NCI-H1417 (cell line): Measurements from ENCODE around the gene GRAMD4.
A peak's percentile ranks its signal among the peaks of the same experiment; 100 is the strongest.

Source experiments
- DNase-seq, 3 experiments: peaks; one replicate each; lab custom pipeline; 2025; lab: John Stamatoyannopoulos, UW

Gene GRAMD4

GRCh38 chr22:46596819-46597218, 23.4 kb upstream of the GRAMD4 start:
- DNase-seq = peak in 2 of 3 experiments; percentile 84 to 96

GRCh38 chr22:46598224-46598623, 22.0 kb upstream of the GRAMD4 start:
- no peak for DNase-seq

DNA sequence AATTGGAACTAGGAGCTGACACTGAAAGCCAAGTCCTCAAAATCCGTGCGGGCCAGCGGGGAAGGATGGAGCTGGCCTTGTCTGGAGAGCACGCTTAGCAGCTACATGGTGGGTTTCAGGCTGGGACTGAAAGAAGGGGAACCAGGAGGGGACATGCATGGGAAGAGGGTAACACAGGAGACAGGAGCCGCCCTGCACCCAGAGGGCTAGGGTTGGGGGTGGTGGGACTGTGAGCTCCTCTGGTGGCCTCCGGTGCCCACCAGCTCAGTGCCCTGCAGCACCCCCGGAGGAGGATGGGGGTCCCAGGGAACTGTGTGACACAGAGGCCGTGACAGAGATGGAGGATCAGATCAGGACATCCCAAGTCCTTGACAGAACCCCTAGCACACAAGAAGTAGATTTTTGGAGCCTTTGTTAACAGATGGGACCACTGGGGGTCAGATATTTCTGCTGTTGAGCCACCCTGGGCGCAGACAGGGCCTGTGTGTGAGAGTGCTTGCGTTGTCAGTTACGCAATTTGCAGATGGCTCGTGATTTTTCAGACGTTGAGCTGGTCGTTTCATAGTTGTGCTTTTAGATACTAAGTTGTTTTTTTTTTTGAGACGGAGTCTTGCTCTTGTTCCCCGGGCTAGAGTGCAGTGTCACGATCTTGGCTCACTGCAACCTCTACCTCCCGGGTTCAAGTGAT, 21.3 kb upstream of the GRAMD4 start:
- no peak for DNase-seq

DNA sequence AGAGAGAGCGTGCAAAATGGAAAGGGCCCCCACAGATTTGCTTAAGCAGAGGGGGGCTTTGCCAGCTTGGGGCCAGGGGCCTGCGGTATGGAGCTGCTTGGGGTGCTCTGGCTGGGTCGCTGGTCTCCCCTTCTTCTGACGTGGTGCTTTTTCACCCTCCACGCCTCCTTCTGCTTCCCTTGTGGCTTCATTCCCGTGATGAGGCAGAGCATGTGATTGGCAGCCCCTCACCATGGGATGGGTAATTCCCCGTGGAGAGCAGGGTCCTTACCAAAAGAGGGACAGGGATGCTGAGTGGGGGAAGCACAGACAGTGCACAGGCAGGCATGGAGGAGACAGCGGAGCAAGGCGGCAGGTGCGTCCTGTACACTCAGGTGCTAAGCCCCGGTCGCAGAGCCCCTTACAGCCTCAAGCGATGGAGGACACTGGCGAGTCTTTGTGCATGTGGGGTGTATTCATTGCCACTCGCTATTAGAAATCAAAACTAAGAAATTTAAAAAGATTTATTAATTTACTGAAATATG, 19.9 kb upstream of the GRAMD4 start:
- DNase-seq = no peak

DNA sequence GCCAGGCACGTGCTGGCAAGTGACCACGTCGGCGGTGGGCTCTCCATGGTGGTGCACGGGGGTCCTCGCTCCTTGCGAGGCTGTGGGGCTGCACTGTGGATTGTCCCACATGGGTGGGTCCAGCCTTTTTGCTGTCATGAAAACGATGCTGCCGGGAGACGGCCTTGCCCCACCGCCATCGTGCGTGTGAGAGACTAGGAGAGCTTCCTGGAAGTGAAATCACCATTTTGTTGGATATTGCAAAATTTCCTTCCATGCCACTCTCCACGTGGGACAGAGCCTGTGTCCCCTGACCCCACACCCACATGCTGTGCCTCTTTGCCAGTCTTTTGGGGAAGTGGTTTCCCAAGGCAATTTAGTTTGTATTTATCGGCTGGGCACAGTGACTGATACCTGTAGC, 18.2 kb upstream of the GRAMD4 start:
- DNase-seq = no peak

DNA sequence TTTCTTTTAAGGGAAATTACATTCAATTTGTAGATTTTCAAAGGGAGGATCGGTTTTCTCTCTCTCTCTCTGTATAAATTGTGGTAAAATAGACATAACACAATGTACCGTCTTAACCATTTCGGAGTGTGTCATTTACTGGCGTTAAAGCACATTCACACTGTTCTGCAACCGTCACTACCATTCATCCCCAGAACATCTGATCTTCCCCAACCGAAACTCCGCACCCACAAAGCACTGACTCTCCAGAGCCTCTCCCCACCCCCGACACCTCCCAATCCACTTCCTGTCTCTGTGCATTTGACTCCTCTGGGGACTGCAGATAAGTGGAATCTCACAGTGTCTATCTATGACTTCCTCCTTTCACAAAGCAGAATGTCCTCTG, 15.9 kb upstream of the GRAMD4 start:
- DNase-seq = no peak

DNA sequence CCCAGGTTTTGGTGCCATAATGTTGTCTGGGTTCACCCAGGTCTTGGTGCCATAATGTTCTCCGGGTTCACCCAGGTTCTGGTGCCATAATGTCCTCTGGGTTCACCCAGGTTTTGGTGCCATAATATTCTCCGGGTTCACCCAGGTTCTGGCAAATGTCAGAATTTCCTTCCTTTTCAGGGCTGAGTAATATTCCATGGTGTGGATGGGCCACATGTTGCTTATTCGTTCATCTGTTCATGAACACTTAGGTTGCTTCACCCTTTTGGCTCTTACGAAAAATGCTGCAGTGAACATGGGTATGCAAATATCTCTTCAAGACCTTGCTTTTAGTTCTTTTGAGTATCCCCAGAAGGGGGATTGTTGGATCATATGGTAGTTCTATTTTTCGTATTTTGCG, 15.1 kb upstream of the GRAMD4 start:
- DNase-seq = no peak

DNA sequence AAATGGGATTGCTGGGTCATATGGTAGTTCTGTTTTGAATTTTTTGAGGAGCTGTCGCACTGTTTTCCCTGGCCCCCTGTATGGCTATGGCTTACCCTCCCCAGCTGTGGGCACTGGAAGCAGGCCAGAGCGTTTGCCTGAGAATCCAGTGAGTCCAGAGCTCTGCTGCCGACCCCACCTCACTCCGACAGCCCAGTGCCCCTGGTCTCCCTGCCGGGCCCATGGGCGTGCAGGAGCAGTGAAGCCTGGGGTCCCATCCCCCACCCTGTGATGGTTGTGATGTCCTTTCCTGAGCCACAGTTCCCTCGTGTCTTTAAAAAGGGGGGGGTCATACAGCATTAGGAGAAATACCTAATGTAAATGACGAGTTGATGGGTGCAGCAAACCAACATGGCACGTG, 13.3 kb upstream of the GRAMD4 start:
- DNase-seq = no peak

DNA sequence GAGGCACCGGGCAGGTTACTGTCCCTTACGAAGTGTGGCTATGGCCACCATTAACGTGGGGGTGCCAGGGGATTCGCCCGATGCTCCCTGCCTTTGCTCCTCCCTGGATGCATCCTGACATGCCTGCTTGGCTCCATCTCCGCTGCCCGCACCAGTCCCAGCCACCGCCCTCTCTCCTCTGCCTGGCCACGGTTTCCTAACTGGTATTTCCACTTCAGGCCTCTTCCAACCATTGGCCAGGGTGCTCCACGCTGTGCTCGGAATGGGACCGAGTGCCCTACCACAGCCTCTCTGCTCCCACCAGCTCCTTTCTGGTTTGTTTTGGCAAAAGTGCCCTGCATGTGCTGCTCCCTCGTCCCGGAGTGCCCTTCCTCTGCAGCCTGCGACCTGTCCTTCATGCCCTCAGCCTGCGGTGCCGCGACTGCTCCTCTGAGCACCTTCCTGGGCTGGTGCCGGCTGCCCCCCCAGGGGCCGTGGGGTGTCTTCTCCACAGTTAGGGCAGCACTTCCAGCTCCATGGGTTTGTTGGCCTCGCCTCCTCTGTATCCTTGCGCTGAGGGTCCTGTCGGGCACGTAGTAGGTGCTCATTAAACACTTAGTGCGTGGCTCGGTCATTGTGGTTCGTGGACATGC, 12.6 kb upstream of the GRAMD4 start:
- no peak for DNase-seq

DNA sequence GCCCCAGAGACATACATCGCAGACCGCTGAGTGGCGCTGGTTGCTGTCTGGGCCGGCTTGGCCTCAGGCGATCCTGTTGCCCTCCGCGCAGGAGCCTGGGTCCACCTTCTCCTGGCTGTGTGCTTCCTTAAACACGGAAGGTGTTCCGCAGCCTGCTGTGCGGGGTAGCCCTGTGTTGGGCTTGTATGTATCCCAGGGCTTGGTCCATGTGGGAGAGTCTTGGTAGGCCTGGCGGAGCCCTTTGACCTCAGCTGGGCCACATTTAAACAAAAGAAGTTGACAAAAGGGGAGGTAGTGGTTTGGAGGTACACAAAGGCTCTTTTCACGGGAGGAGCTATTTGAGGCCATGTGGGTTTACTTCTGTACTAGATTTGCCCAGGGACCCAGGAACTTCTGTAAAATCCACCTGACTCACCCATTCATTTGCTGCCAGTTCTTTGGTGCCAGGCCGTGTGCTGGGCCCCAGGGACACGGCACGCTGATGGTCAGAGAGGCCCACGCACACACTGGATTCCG, 11.0 kb upstream of the GRAMD4 start:
- no peak for DNase-seq

DNA sequence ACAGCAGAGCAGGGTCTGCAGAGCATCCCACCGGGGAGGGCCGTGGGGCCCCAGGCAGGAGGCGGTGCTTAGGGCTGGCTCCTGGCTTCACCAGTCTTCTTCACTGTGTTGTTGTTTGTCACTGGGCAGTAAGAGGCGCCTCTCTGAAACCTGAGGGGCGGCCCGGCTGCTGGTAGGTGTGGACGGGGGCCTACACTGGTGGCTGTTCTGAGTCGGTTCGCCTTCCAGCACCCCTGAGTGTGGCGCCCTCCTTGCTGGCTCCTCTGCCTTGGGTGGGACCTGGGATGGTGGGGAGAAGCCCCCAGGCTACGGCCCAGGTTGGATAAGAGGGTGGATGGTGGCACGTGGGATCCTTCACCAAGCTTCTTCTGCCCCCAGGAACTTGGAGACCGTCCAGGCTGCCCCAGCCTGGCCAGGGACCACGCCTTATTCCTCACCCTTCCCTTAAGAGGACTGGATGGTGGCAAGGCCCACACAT, 10.4 kb upstream of the GRAMD4 start:
- no peak for DNase-seq

- DNase-seq = no peak
Observed at GRCh38 chr22:46610356-46610755, 9.8 kb upstream of the GRAMD4 start.

DNA sequence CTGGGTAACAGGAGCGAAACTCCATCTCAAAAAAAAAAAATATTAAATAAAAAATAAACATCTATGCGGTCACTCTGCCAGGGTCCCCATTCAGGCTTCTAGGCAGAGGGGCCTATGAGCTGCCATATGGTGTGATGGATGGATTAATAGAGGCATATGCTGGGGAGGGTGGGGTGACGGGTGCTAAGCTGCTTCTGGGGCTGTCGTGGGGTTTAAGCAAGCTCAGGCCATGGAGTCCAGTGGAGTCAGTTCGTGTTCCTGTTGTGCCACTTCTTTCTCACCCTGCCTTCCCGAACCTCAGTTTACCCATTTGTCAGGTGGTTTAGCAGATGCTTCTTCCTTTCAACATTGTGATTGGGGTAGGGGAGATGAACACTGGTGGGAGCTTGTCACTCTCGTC, 9.0 kb upstream of the GRAMD4 start:
- DNase-seq = no peak

- DNase-seq = no peak
Observed at GRCh38 chr22:46612341-46612903, 7.8 kb upstream of the GRAMD4 start.

GRCh38 chr22:46612904-46613605, 7.1 kb upstream of the GRAMD4 start:
- no peak for DNase-seq

GRCh38 chr22:46613606-46614021, 6.6 kb upstream of the GRAMD4 start:
- no peak for DNase-seq

GRCh38 chr22:46614025-46614931, 5.9 kb upstream of the GRAMD4 start:
- DNase-seq = no peak

GRCh38 chr22:46617207-46617985, 2.8 kb upstream of the GRAMD4 start:
- DNase-seq = no peak

DNA sequence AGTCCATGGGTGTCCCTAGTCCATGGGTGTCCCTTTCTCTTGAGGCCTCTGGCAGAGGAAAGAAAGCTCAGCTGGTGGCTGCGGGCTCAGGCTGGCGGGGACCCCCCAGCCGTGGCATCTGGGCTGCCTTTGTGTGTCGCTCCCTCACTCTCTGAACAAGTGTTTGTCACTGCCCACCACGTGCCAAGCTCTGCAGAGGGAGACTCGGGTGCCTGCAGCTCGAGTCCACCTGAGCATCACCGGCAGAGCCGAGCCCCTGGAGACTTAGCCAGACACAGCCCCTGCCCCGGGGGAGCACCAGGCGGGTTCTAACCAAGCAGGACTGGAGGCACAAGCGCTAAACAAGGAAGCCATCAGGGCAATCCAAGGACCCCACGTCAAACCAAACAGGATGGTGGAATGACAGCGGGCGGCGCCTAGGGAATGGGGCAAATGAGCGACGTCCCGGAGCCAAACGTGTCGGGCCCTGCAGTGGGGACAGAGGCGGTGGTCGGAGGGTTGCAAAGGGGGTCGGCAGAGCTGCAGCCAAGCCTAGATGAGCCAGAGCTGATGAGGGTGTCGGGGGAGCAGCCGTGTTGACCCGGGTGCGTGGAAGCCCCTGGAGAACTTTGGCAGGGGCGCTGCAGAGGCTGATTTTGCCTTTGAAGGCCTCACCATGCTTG, 2.1 kb upstream of the GRAMD4 start:
- no peak for DNase-seq

DNA sequence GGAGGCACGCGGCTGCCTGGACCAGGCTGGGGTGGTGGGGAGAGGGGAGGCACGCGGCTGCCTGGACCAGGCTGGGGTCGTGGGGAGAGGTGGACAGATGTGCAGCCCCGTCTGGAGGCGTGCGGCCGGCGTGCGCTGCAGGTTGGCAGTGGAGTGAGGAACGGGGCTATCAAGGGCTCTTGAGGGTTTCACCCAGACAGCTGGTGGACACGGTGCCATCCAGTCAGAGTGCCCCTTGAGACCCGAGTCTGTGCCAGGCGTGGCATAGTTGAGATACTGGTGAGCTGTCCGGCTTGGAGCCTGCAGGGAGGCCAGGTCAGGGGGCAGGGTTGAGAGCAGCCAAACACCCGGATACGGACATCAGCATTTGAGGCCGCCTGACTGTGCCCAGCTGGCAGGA, 1.5 kb upstream of the GRAMD4 start:
- no peak for DNase-seq
